Parathyroid adenoma (tissue), 2 donors: ENCODE measurements around the gene TIGD4.

Experiments
- H2AFZ ChIP-seq: fragments of 300-600 bp; sonication (generic); one replicate; pipeline ENCODE4 v1.7.0; 2017; ENCODE audit warnings: antibody characterized with exemption, mild to moderate bottlenecking
- H3K27ac ChIP-seq: fragments of 300-600 bp; sonication (generic); one replicate; pipeline ENCODE4 v1.7.0; 2017
- H3K27me3 ChIP-seq: fragments of 300-600 bp; sonication (generic); one replicate; pipeline ENCODE4 v1.7.0; 2017; ENCODE audit warnings: low read length; ENCODE audit not compliant: control insufficient read depth, insufficient read depth
- H3K36me3 ChIP-seq: fragments of 300-600 bp; sonication (generic); one replicate; pipeline ENCODE4 v1.7.0; 2017; ENCODE audit warnings: low read length; ENCODE audit not compliant: control insufficient read depth, insufficient read depth
- H3K4me1 ChIP-seq: fragments of 300-600 bp; sonication (generic); one replicate; pipeline ENCODE4 v1.7.0; 2017; ENCODE audit warnings: control low read depth
- H3K4me2 ChIP-seq: fragments of 300-600 bp; sonication (generic); one replicate; pipeline ENCODE4 v1.7.0; 2017; ENCODE audit warnings: low read length
- H3K4me3 ChIP-seq: fragments of 300-600 bp; sonication (generic); one replicate; pipeline ENCODE4 v1.7.0; 2017; ENCODE audit warnings: low read depth, low read length
- H3K79me2 ChIP-seq: fragments of 300-600 bp; sonication (generic); one replicate; pipeline ENCODE4 v1.7.0; 2017; ENCODE audit warnings: control low read depth
- H3K9ac ChIP-seq: fragments of 300-600 bp; sonication (generic); one replicate; pipeline ENCODE4 v1.7.0; 2017; ENCODE audit warnings: mild to moderate bottlenecking
- H3K9me3 ChIP-seq: fragments of 300-600 bp; sonication (generic); one replicate; pipeline ENCODE4 v1.7.0; 2017; ENCODE audit warnings: low read length; ENCODE audit not compliant: control insufficient read depth
- TF ChIP-seq, protein P1 (sequence below): fragments of 300-600 bp; sonication (generic); IDR thresholded peaks from one replicate; pipeline ENCODE4 v1.7.0; 2017; ENCODE audit warnings: antibody characterized with exemption, mild to moderate bottlenecking
- donor health status: primary hyperparathyroidism.

TIGD4 gene

DNA sequence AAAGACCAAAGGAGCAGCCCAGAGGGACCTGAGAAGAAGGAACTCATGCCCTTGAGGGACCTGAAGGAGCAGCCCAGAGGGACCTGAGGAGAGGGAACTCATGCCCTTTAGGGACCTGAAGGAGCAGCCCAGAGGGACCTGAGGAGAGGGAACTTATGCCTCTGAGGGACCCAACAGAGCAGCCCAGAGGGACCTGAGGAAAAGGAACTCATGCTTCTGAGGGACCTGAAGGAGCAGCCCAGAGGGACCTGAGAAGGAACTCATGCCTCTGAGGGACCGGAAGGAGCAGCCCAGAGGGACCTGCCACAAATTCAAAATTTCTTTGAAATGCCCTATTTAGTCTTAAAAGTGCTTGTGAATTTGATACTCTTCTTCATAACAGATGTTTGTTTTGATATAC is 51.2 kb downstream of the TIGD4 start:
- no peaks in the 10 kb centered on the region for H3K79me2 ChIP-seq
- no peaks in the 10 kb centered on the region for H3K4me1 ChIP-seq

DNA sequence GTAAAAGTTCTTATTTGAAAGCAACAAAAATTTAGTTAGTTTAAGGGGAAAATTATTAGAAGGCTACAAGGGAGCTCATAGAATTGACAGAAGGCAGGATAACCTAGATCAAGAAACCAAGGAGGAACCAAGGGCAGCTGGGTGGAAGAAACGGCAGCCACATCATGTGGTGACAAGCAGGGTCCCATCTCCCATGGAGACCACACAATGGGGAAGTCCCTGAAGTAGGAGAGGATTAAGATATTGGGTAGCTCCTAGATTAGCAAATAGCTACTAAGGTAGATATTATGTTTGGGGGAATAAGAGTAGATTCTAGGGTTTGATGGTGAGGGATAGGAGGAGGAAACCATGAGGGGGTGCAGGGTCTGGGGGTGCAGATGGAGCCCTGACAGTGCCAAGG is 51.7 kb downstream of the TIGD4 start:
- Histone ChIP-seq H3K4me3 (no peak overlapping the region), H3K27me3 (no peaks in the 10 kb centered on the region), H3K79me2 (no peaks in the 10 kb centered on the region), H3K9me3 (no peaks in the 10 kb centered on the region), H3K4me2 (no peak overlapping the region), H3K27ac (no peak overlapping the region), H3K9ac (no peak overlapping the region), H2AFZ (no peak overlapping the region), H3K36me3 (no peaks in the 10 kb centered on the region), H3K4me1 (no peaks in the 10 kb centered on the region)
- TF ChIP-seq, protein P1, sequence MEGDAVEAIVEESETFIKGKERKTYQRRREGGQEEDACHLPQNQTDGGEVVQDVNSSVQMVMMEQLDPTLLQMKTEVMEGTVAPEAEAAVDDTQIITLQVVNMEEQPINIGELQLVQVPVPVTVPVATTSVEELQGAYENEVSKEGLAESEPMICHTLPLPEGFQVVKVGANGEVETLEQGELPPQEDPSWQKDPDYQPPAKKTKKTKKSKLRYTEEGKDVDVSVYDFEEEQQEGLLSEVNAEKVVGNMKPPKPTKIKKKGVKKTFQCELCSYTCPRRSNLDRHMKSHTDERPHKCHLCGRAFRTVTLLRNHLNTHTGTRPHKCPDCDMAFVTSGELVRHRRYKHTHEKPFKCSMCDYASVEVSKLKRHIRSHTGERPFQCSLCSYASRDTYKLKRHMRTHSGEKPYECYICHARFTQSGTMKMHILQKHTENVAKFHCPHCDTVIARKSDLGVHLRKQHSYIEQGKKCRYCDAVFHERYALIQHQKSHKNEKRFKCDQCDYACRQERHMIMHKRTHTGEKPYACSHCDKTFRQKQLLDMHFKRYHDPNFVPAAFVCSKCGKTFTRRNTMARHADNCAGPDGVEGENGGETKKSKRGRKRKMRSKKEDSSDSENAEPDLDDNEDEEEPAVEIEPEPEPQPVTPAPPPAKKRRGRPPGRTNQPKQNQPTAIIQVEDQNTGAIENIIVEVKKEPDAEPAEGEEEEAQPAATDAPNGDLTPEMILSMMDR: no peak

More for the DNA sequence above, 51.2 kb downstream of the TIGD4 start:
- Histone ChIP-seq H3K27ac (no peak overlapping the region), H3K9ac (no peak overlapping the region), H3K36me3 (no peaks in the 10 kb centered on the region), H2AFZ (no peak overlapping the region), H3K27me3 (no peaks in the 10 kb centered on the region), H3K4me3 (no peak overlapping the region), H3K9me3 (no peaks in the 10 kb centered on the region), H3K4me2 (no peak overlapping the region)
- TF ChIP-seq, protein P1: no peak

DNA sequence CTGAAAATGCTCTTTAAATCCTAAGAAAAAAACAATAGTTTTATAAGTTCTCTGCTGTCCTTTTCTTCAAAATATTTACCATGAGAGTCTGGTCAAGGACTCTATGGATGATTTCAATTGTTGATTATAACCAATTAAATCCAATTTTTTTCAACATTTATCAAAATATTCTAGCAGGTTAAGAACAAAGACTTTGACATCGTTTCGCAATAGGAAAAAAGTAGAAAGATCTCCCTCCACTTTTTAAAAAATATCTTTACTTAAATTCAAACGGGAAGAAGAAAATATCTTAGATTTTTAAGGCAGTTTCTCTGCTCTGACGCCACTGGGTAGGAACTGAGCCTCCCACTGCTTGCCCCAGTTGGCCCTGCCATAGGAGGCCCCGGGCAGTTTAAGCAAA is 55.0 kb downstream of the TIGD4 start:
- no peaks in the 10 kb centered on the region for H3K9me3 ChIP-seq
- H3K36me3 ChIP-seq: no peaks in the 10 kb centered on the region
- H3K27ac ChIP-seq: no peak overlapping the region
- no peak overlapping the region for H3K4me3 ChIP-seq
- H3K9ac ChIP-seq: no peak overlapping the region
- no peaks in the 10 kb centered on the region for H3K79me2 ChIP-seq
- no peak overlapping the region for H3K4me2 ChIP-seq
- TF ChIP-seq, protein P1: no peak
- no peaks in the 10 kb centered on the region for H3K4me1 ChIP-seq
- H3K27me3 ChIP-seq: no peaks in the 10 kb centered on the region
- H2AFZ ChIP-seq: no peak overlapping the region

DNA sequence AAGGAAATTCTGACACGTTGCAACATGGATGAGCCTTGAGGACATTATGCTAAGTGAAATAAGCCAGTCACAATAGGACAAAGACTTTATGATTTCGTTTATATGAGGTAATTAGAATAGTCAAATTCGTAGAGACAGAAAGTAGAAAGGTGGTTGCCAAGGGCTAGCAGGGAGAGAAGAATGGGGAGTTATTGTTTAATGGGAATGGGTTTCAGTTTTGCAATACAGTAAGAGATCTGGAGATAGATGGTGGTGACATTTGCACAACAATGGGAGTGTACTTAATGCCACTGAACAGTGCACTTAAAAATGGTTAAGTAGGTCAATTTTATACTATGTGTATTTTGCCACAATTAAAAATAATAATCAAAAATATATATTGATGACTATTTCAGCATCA is 56.3 kb downstream of the TIGD4 start:
- no peak overlapping the region for H3K9ac ChIP-seq
- H3K79me2 ChIP-seq: no peaks in the 10 kb centered on the region
- no peaks in the 10 kb centered on the region for H3K27me3 ChIP-seq
- H3K27ac ChIP-seq: no peak overlapping the region
- no peaks in the 10 kb centered on the region for H3K9me3 ChIP-seq
- TF ChIP-seq, protein P1: no peak
- no peak overlapping the region for H2AFZ ChIP-seq
- H3K36me3 ChIP-seq: no peaks in the 10 kb centered on the region
- H3K4me1 ChIP-seq: no peaks in the 10 kb centered on the region
- H3K4me2 ChIP-seq: no peak overlapping the region
- H3K4me3 ChIP-seq: no peak overlapping the region

DNA sequence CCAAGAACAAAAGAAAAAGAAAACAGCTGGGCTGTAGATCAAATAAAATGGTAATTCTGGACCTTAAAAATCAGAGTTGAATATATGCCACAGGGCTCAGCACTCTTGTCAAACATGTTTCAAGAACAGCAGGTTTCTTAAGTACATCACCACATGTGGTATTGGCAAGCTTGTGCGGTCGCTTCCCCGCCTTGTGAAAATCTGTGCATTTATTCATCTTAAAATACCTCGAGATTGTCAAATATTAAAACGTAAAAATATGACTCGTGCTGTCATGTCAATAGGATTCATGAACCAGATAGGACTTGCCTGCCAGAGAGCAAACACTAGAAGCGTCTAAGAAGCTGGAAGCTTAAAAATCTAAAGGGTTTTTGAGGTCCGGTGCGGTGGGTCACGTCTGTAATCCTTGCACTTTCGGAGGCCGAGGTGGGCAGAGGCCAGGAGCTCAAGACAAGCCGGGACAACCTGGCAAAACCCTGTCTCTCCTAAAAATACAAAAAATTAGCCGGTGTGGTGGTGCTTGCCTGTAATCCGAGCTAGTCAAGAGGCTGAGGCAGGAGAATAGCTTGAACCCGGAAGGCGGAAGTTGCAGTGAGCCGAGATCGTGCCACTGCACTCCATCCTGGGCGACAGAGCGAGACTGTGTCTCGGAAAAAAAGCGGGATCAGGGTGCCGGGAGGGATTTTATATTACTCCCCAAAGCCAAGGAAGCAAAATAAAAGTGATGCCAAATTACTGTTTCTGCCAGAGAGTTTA is 59.6 kb downstream of the TIGD4 start:
- Histone ChIP-seq H3K27me3 (no peaks in the 10 kb centered on the region), H3K4me2 (no peak overlapping the region), H3K9me3 (no peaks in the 10 kb centered on the region), H3K4me1 (no peaks in the 10 kb centered on the region), H3K4me3 (no peak overlapping the region), H3K79me2 (no peaks in the 10 kb centered on the region), H3K9ac (no peak overlapping the region), H2AFZ (no peak overlapping the region), H3K36me3 (no peaks in the 10 kb centered on the region), H3K27ac (no peak overlapping the region)
- TF ChIP-seq, protein P1: no peak
